A673 (cell line): ENCODE measurements around the gene DPM2. TPM values are rescaled to one million over a fixed set of nuclear protein-coding genes. Genes with fewer than 3 reads are reported as not detected.
A peak's percentile ranks its signal among the peaks of the same experiment; 100 is the strongest.

Experiments
- BruUV-seq: library from RNA; stranded (reverse); fragments of 400-500 nt; replicated peaks from 2 replicates; lab custom pipeline; 2021; lab: Mats Ljungman, UMichigan
- CTCF ChIA-PET: fragments of 300-600 bp; sonication (Branson Sonifier 250); formaldehyde crosslinking; loops from one replicate; lab custom pipeline; 2022; ENCODE audit warnings: antibody characterized with exemption; lab: Charles Lee
- POLR2A ChIA-PET: fragments of 300-600 bp; sonication (Branson Sonifier 250); formaldehyde crosslinking; loops from one replicate; lab custom pipeline; 2022; ENCODE audit warnings: antibody characterized with exemption; ENCODE audit not compliant: low non-redundant PET; lab: Charles Lee
- DNase-seq: peaks from one replicate; pipeline ENCODE4 v3.0.0-alpha.2; 2015; ENCODE audit warnings: low spot score
- H3K27ac ChIP-seq: fragments of 200-600 bp; sonication (generic); 2 replicates; pipeline ENCODE4 v1.5.1; 2016; ENCODE audit warnings: mixed run types, low read depth, mild to moderate bottlenecking, mixed read lengths, antibody characterized with exemption, low read length; ENCODE audit not compliant: poor library complexity, severe bottlenecking
- H3K27me3 ChIP-seq: fragments of 200-600 bp; sonication (generic); replicated peaks from 2 replicates; pipeline ENCODE4 v1.6.1; 2017; ENCODE audit warnings: mixed run types, low read depth, mild to moderate bottlenecking, mixed read lengths, antibody characterized with exemption, low read length; ENCODE audit not compliant: insufficient read depth, poor library complexity
- H3K36me3 ChIP-seq: fragments of 200-600 bp; sonication (generic); 2 replicates; pipeline ENCODE4 v1.6.1; 2016; ENCODE audit warnings: mixed run types, mild to moderate bottlenecking, mixed read lengths, antibody characterized with exemption, low read length; ENCODE audit not compliant: insufficient read depth, poor library complexity, severe bottlenecking
- H3K4me1 ChIP-seq: fragments of 200-600 bp; sonication (generic); 2 replicates; pipeline ENCODE4 v1.6.1; 2017; ENCODE audit warnings: mixed run types, mild to moderate bottlenecking, mixed read lengths, antibody characterized with exemption, low read length; ENCODE audit not compliant: insufficient read depth, poor library complexity, severe bottlenecking
- H3K4me3 ChIP-seq: fragments of 200-600 bp; sonication (generic); 2 replicates; pipeline ENCODE4 v1.5.1; 2016; ENCODE audit warnings: low read depth, mixed run types, mild to moderate bottlenecking, mixed read lengths, low read length; ENCODE audit not compliant: poor library complexity, severe bottlenecking
- H3K9me3 ChIP-seq: fragments of 200-600 bp; sonication (generic); 2 replicates; pipeline ENCODE4 v1.6.1; 2016; ENCODE audit warnings: mixed run types, low read depth, mild to moderate bottlenecking, mixed read lengths, antibody characterized with exemption, low read length; ENCODE audit not compliant: poor library complexity, severe bottlenecking
- CTCF ChIP-seq: fragments of 300-800, 200-600 bp; sonication (generic); conservative IDR thresholded peaks from 2 replicates; pipeline ENCODE4 v1.5.1; 2017; ENCODE audit warnings: low read depth, mild to moderate bottlenecking, antibody characterized with exemption, low read length, moderate library complexity, mixed read lengths
- EZH2 ChIP-seq: fragments of 200-600 bp; sonication (generic); IDR thresholded peaks from 2 replicates; pipeline ENCODE4 v1.6.1; 2017; ENCODE audit warnings: borderline replicate concordance, low read depth, mild to moderate bottlenecking, mixed read lengths, antibody characterized with exemption, low read length; ENCODE audit not compliant: poor library complexity, severe bottlenecking
- intact Hi-C: fragments of 100-400 bp; cut with micrococcal nuclease; formaldehyde crosslinking; loops from one replicate; pipeline ENCODE4 v1.10.0; 2022; ENCODE audit not compliant: unreplicated experiment
- total RNA-seq: library from RNA; stranded (reverse); gene quantifications from 2 replicates; pipeline ENCODE4 v1.2.3, GENCODE V29; 2021

The DPM2 gene
- total RNA-seq, 1 experiment from 2014 or later: 51.5 TPM

- Histone ChIP-seq H3K27me3 (no peaks in the 10 kb centered on the region), H3K4me3 (no peak overlapping the region), H3K9me3 (no peaks in the 10 kb centered on the region), H3K4me1 (peaks cover 50% of the 10 kb centered on the region), H3K27ac (no peak overlapping the region), H3K36me3 (no peaks in the 10 kb centered on the region)
- intact Hi-C loops: no loop called here
- BruUV-seq: no TSS peak
- POLR2A ChIA-PET: no interaction called here
- TF ChIP-seq CTCF (no peak), EZH2 (no peak)
- no peak for DNase-seq
- CTCF ChIA-PET: no interaction called here
Measured at GRCh38 chr9:127976498-127976897, 38.8 kb upstream of the DPM2 start.

- POLR2A ChIA-PET: no interaction called here
- no TSS peak for BruUV-seq
- intact Hi-C loops: no loop called here
- no peaks in the 10 kb centered on the region for H3K36me3 ChIP-seq
- DNase-seq: no peak
- H3K9me3 ChIP-seq: no peaks in the 10 kb centered on the region
- CTCF ChIA-PET: no interaction called here
- H3K4me3 ChIP-seq: no peak overlapping the region
- TF ChIP-seq EZH2 (no peak), CTCF (no peak)
- H3K27me3 ChIP-seq: no peaks in the 10 kb centered on the region
- peak overlapping the region; percentile 23 for H3K27ac ChIP-seq
- peaks cover 52% of the 10 kb centered on the region for H3K4me1 ChIP-seq
Measured at GRCh38 chr9:127975376-127976315, 38.0 kb upstream of the DPM2 start.

- BruUV-seq: no TSS peak
- Histone ChIP-seq H3K4me3 (no peak overlapping the region), H3K27ac (peak overlapping the region; percentile 23), H3K36me3 (no peaks in the 10 kb centered on the region), H3K4me1 (peaks cover 61% of the 10 kb centered on the region), H3K9me3 (no peaks in the 10 kb centered on the region), H3K27me3 (no peaks in the 10 kb centered on the region)
- intact Hi-C loops: no loop called here
- DNase-seq: no peak
- ChIA-PET CTCF (interaction anchor here (0.6 kb wide), 1 partner anchor 61 kb away, joined by 5 read pairs; no protein-coding TSS in a partner anchor), POLR2A (no interaction called here)
- TF ChIP-seq EZH2: no peak
- no peak for TF ChIP-seq CTCF
Measured at GRCh38 chr9:127974769-127975261, 37.2 kb upstream of the DPM2 start.
